ENCODE data around the gene RBKS. TPM values are rescaled to one million over a fixed set of nuclear protein-coding genes. Genes with fewer than 3 reads are reported as not detected.

The RBKS gene
- total and polyA plus RNA-seq, 2 of the 8 experiments (the other 6 are each of a cell fraction or from before 2014, with no cell fraction given): 1.1 to 1.5 TPM

DNA sequence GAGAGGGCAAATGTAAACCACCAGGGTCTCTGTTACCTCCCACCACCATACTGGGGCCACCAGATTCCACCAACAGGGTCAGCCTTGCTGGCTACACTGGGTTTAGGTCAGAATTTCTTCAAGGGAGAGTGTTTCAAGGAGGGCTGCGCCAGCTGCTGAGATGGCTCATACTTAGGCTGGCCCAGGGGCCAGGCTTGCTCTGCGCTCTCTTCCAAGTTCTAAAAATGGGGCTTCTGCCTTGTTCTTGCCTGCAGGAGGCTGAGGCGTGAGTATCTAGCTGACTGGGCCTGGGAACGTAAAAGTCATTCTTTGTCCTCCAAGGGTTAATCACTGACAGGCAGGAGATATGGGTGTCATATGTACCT, 90.6 kb downstream of the RBKS start:
- Histone ChIP-seq H3K14ac (ENCODE audit: insufficient read length) (no peak overlapping the region), H3K9ac (replicated peaks in 1 of 4; ENCODE audit: extremely low read depth in 1 of 4, low read depth in 3 of 4, low read length in 3 of 4) (no peak overlapping the region), H2BK15ac (ENCODE audit: low read length) (no peak overlapping the region), H3K18ac (ENCODE audit: extremely low read depth, low read length) (no peak overlapping the region), H4K8ac (ENCODE audit: extremely low read depth, insufficient read depth, low read length) (no peak overlapping the region), H2BK12ac (ENCODE audit: low read depth, low read length) (no peak overlapping the region), H2AFZ (ENCODE audit: low read length) (no peak overlapping the region), H3K23ac (ENCODE audit: insufficient read length) (no peak overlapping the region), H3K4me1 (replicated peaks in 1 of 4; ENCODE audit: control insufficient read depth in 3 of 4, insufficient read depth in 4 of 4, low read length in 3 of 4) (no peaks in the 10 kb centered on the region), H4K20me1 (replicated peaks in 1 of 2; ENCODE audit: control insufficient read depth in 1 of 2, insufficient read depth in 2 of 2, low read length in 2 of 2) (peaks cover 0 to 2% of the 10 kb centered on the region in 2 experiments), H3K27ac (ENCODE audit: low read depth, low read length) (no peak overlapping the region), H3K4ac (replicated peaks; ENCODE audit: insufficient read length, low read depth, low read length) (no peak overlapping the region), H2BK5ac (ENCODE audit: low read depth, low read length) (no peak overlapping the region), H4K5ac (ENCODE audit: insufficient read length, low read depth, low read length) (no peak overlapping the region), H3K79me1 (ENCODE audit: low read depth, low read length) (no peaks in the 10 kb centered on the region), H2BK120ac (replicated peaks; ENCODE audit: low read depth, low read length) (no peak overlapping the region), H2BK20ac (ENCODE audit: low read length) (no peak overlapping the region), H4K91ac (replicated peaks; ENCODE audit: insufficient read length, low read length) (no peak overlapping the region), H3K4me3 (ENCODE audit: extremely low read depth in 1 of 4, insufficient read depth in 2 of 4, low read depth in 3 of 4, low read length in 4 of 4) (no peak overlapping the region), H3K36me3 (ENCODE audit: control insufficient read depth in 2 of 4, insufficient read depth in 4 of 4, low read length in 3 of 4) (no peaks in the 10 kb centered on the region), H3K27me3 (replicated peaks in 1 of 4; ENCODE audit: control insufficient read depth in 3 of 4, extremely low read depth in 1 of 4, insufficient read depth in 3 of 4, low read length in 3 of 4) (no peaks in the 10 kb centered on the region), H3K79me2 (ENCODE audit: control insufficient read depth in 1 of 2, insufficient read depth in 2 of 2, low read length in 2 of 2) (no peaks in the 10 kb centered on the region), H3K9me3 (ENCODE audit: insufficient read depth in 2 of 2, low read depth in 1 of 2, low read length in 1 of 2) (no peaks in the 10 kb centered on the region), H3K56ac (replicated peaks; ENCODE audit: insufficient read length, low read depth, low read length) (no peak overlapping the region), H3K4me2 (ENCODE audit: insufficient read depth in 1 of 2, low read depth in 2 of 2, low read length in 2 of 2) (no peak overlapping the region), H3K23me2 (ENCODE audit: low read depth, low read length) (no peaks in the 10 kb centered on the region; the same call in 1 of the 2 replicates), H2AK5ac (ENCODE audit: low read depth, low read length) (no peak overlapping the region)
- FAIRE-seq (no peak), DNase-seq (ENCODE audit: low read depth in 1 of 2, low spot score in 2 of 2) (no peak)
- WGBS, 2 experiments (ENCODE audit: extremely low coverage in 1 of 2, insufficient coverage in 1 of 2, insufficient read length in 1 of 2, insufficient replicate concordance in 2 of 2, low coverage in 1 of 2, low lambda C conversion rate in 2 of 2, missing lambda C conversion rate in 1 of 2): 88% methylated on average over 4 of the region's 4 CpGs; no CpG with 5 or more reads in 1 of the 2 experiments
- POLR2A ChIA-PET (ENCODE audit: partially characterized antibody): no interaction called here
- TF ChIP-seq SIX5 (IDR thresholded peaks at IDR 0.05; ENCODE audit: low read depth, low read length) (no peak), SRF (IDR thresholded peaks at IDR 0.05; ENCODE audit: low read depth, low read length) (no peak), FOSL1 (IDR thresholded peaks at IDR 0.05; ENCODE audit: insufficient read depth, low read depth, low read length) (no peak), CBX8 (IDR thresholded peaks at IDR 0.05; ENCODE audit: borderline replicate concordance, low read depth, low read length) (no peak), SUZ12 (IDR thresholded peaks at IDR 0.05; ENCODE audit: low read length) (no peak), KDM4A (IDR thresholded peaks at IDR 0.05; ENCODE audit: low read depth, low read length, severe bottlenecking) (no peak), CTCF (IDR thresholded peaks at IDR 0.05; ENCODE audit: control extremely low read depth in 1 of 3, insufficient read depth in 1 of 3, low read depth in 1 of 3, low read length in 3 of 3) (no peak)
- CTCF ChIA-PET (ENCODE audit: partially characterized antibody): interaction anchor here (1.4 to 2.4 kb wide), 4 partner anchors 7 to 76 kb away, joined by 4 to 12 read pairs (median 6); no protein-coding TSS in a partner anchor

All from H1 (cell line).